Thyroid gland (tissue), 4 donors: ENCODE measurements around the gene LRRC4C. TPM values are rescaled to one million over a fixed set of nuclear protein-coding genes. Genes with fewer than 3 reads are reported as not detected.

ENCODE experiments used
- DNase-seq, 2 donors: peaks; one replicate each; pipeline ENCODE4 v3.0.0-alpha.2; 2019
- H3K27ac ChIP-seq, 3 donors: fragments of 200-600 bp; sonication (generic); 1 replicate in 2 of 3; 2 replicates in 1 of 3; pipeline ENCODE4 v1.5.1; 2016 to 2019; ENCODE audit warnings: mild to moderate bottlenecking in 1 of 3, moderate library complexity in 1 of 3
- H3K27me3 ChIP-seq: fragments of 200-600 bp; sonication (generic); one replicate; pipeline ENCODE4 v1.5.1; 2019
- H3K36me3 ChIP-seq, 2 donors: fragments of 200-600 bp; sonication (generic); one replicate each; pipeline ENCODE4 v1.5.1; 2016 to 2019
- H3K4me1 ChIP-seq, 2 donors: fragments of 200-600 bp; sonication (generic); one replicate each; pipeline ENCODE4 v1.5.1; 2017 to 2019
- H3K4me3 ChIP-seq, 3 donors: fragments of 200-600 bp; sonication (generic); replicated peaks in 1 of 3; 1 replicate in 2 of 3; 2 replicates in 1 of 3; pipeline ENCODE4 v1.5.1; 2016; ENCODE audit warnings: mild to moderate bottlenecking in 1 of 3
- H3K9me3 ChIP-seq: fragments of 200-600 bp; sonication (generic); one replicate; pipeline ENCODE4 v1.5.1; 2017
- POLR2A ChIP-seq, 2 donors: fragments of 450-650 bp; IDR thresholded peaks; one replicate each; pipeline ENCODE4 v1.6.1; 2017; ENCODE audit warnings: antibody characterized with exemption in 2 of 2, mild to moderate bottlenecking in 2 of 2, moderate library complexity in 1 of 2
- WGBS, 2 donors: methylation state at CpG; one replicate each; pipeline ENCODE4 v1.1.5; 2017; 5-methylcytosine and 5-hydroxymethylcytosine counted together
- intact Hi-C: fragments of 100-400 bp; cut with DNase I; formaldehyde crosslinking; loops from one replicate; pipeline ENCODE4 v1.15.1; 2023
- total RNA-seq, 4 donors: library from RNA; depleted of rRNA; stranded (reverse); fragments of >200 nt; gene quantifications; one replicate each; pipeline ENCODE4 v1.2.3, GENCODE V29; 2016
- TF ChIP-seq, protein P1 (sequence below), 6 experiments: fragments of 200-600 bp in 3 of 6; fragments of 450-650 bp in 3 of 6; sonication (generic) in 3 of 6; IDR thresholded peaks; one replicate each; pipeline ENCODE4 v1.5.1; 2016 to 2019; ENCODE audit warnings: antibody characterized with exemption in 6 of 6, mild to moderate bottlenecking in 2 of 6, inconsistent platforms in 1 of 6, moderate library complexity in 1 of 6

The LRRC4C gene
- total RNA-seq, 4 donors from 2014 or later = 4.6 to 13.9 (median 7.8) TPM

DNA sequence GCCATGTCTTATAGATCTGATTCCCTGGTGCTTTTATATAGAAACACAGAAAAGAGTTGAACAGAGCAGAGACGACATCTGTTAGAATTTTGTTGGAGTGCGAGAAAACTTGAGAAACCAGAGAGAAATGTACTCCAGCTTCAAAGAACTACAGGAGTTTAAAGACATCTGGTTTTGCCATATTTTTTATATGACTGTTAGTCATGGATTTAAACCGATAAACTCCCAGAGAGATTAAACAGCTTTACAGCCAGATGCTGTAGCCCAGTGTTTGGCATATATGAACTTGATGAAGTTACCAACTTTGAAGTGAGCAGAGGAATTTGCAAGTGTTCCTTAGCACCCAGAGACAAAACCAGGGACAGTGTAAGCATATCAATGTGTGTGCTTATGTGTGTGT, 1083.1 kb downstream of the LRRC4C start:
- no peak for DNase-seq
- TF ChIP-seq POLR2A (IDR thresholded peaks at IDR 0.05) = no peak
- TF ChIP-seq, protein P1, sequence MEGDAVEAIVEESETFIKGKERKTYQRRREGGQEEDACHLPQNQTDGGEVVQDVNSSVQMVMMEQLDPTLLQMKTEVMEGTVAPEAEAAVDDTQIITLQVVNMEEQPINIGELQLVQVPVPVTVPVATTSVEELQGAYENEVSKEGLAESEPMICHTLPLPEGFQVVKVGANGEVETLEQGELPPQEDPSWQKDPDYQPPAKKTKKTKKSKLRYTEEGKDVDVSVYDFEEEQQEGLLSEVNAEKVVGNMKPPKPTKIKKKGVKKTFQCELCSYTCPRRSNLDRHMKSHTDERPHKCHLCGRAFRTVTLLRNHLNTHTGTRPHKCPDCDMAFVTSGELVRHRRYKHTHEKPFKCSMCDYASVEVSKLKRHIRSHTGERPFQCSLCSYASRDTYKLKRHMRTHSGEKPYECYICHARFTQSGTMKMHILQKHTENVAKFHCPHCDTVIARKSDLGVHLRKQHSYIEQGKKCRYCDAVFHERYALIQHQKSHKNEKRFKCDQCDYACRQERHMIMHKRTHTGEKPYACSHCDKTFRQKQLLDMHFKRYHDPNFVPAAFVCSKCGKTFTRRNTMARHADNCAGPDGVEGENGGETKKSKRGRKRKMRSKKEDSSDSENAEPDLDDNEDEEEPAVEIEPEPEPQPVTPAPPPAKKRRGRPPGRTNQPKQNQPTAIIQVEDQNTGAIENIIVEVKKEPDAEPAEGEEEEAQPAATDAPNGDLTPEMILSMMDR (IDR thresholded peaks at IDR 0.05) = no peak
- H3K9me3 ChIP-seq = no peaks in the 10 kb centered on the region
- intact Hi-C loops = no loop called here
- H3K27ac ChIP-seq = no peak overlapping the region
- H3K36me3 ChIP-seq = no peaks in the 10 kb centered on the region
- WGBS, 2 donors = 84 to 95% methylated on average over 3 of the region's 3 CpGs
- H3K4me1 ChIP-seq = no peaks in the 10 kb centered on the region
- H3K4me3 ChIP-seq = no peak overlapping the region
- no peaks in the 10 kb centered on the region for H3K27me3 ChIP-seq

GRCh38 chr11:40370821-40371616, 1088.4 kb downstream of the LRRC4C start:
- no peak overlapping the region for H3K4me3 ChIP-seq
- H3K4me1 ChIP-seq = no peaks in the 10 kb centered on the region
- DNase-seq = no peak
- H3K36me3 ChIP-seq = no peaks in the 10 kb centered on the region
- no peak for TF ChIP-seq POLR2A (IDR thresholded peaks at IDR 0.05)
- TF ChIP-seq, protein P1 (IDR thresholded peaks at IDR 0.05) = no peak
- no peak overlapping the region for H3K27ac ChIP-seq
- intact Hi-C loops = no loop called here
- no peaks in the 10 kb centered on the region for H3K27me3 ChIP-seq
- no peaks in the 10 kb centered on the region for H3K9me3 ChIP-seq
- WGBS, 2 donors = 76 to 80% methylated on average over 5 of the region's 5 CpGs

- H3K27me3 ChIP-seq = no peaks in the 10 kb centered on the region
- H3K27ac ChIP-seq = no peak overlapping the region
- no peaks in the 10 kb centered on the region for H3K4me1 ChIP-seq
- H3K9me3 ChIP-seq = no peaks in the 10 kb centered on the region
- H3K36me3 ChIP-seq = no peaks in the 10 kb centered on the region
- DNase-seq = no peak
- WGBS, 2 donors = 78 to 85% methylated on average over 5 of the region's 5 CpGs
- TF ChIP-seq, protein P1 (IDR thresholded peaks at IDR 0.05) = no peak
- TF ChIP-seq POLR2A (IDR thresholded peaks at IDR 0.05) = no peak
- intact Hi-C loops = no loop called here
- H3K4me3 ChIP-seq = no peak overlapping the region
Observed at GRCh38 chr11:40360206-40360798, 1099.2 kb downstream of the LRRC4C start.

DNA sequence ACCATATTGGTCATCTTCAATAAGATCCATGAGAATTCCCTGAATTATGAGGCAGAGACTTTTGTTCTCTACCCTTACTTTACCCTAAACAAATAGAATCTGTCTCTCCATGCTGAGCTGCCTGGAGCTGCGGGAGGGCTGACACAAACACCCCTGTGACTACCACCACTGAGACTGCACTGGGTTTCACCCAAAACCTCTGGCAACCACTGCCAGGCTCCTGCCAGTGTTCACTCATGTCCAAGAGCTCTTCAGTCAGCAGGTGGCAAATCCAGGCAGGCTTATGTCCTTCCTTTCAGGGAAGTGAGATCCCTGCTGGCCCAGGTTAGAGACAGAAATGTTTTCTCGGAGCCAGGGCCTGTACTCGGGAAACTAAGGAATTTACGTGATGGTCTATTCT, 1105.3 kb downstream of the LRRC4C start:
- 87 to 90% methylated on average over 4 of the region's 4 CpGs for WGBS, 2 donors

More for the DNA sequence above, 1105.3 kb downstream of the LRRC4C start:
- no peak overlapping the region for H3K4me3 ChIP-seq
- H3K27ac ChIP-seq = no peak overlapping the region
- H3K36me3 ChIP-seq = no peaks in the 10 kb centered on the region
- intact Hi-C loops = no loop called here
- H3K27me3 ChIP-seq = no peaks in the 10 kb centered on the region
- no peaks in the 10 kb centered on the region for H3K9me3 ChIP-seq
- TF ChIP-seq POLR2A (IDR thresholded peaks at IDR 0.05) = no peak
- TF ChIP-seq, protein P1 (IDR thresholded peaks at IDR 0.05) = no peak
- no peak for DNase-seq
- no peaks in the 10 kb centered on the region for H3K4me1 ChIP-seq
